HCT116 (cell line): ENCODE results near the gene AP1M1. TPM values are rescaled to one million over a fixed set of nuclear protein-coding genes. Genes with fewer than 3 reads are reported as not detected.

Experiments used
- ATAC-seq: fragments of 200-7000 bp; cut with Tn5 transposase; 2 replicates; pipeline ENCODE4 v1.9.1; 2020; ENCODE audit warnings: mild to moderate bottlenecking, moderate library complexity
- BruUV-seq: library from RNA; stranded (reverse); fragments of 400-500 nt; replicated peaks from 2 replicates; lab custom pipeline; 2021; lab: Mats Ljungman, UMichigan
- CTCF ChIA-PET: fragments of 300-600 bp; sonication (Branson Sonifier 250); formaldehyde crosslinking; loops from one replicate; lab custom pipeline; 2021; ENCODE audit warnings: antibody characterized with exemption; lab: Charles Lee
- POLR2A ChIA-PET: fragments of 300-600, 350-600 bp; sonication (Branson Sonifier 250); formaldehyde crosslinking; loops from one replicate; lab custom pipeline; 2021; ENCODE audit warnings: antibody characterized with exemption; lab: Charles Lee
- RAD21 ChIA-PET, 2 experiments: fragments of 300-600 bp; sonication (Branson Sonifier 250); formaldehyde crosslinking; loops; one replicate each; lab custom pipeline; 2023; ENCODE audit warnings: low total read pairs in 2 of 2; ENCODE audit not compliant: uncharacterized antibody in 2 of 2, unreplicated experiment in 2 of 2, low non-redundant PET in 1 of 2; lab: Charles Lee
- DNase-seq: peaks from one replicate; pipeline ENCODE4 v3.0.0-alpha.2; 2010; ENCODE audit warnings: low read depth, low spot score
- H2AFZ ChIP-seq: fragments of 200-600 bp; shearing (Covaris generic), sonication (generic); 2 replicates; pipeline ENCODE4 v1.6.1; 2017; ENCODE audit warnings: low read depth, mixed run types, mixed read lengths, antibody characterized with exemption, low read length; ENCODE audit not compliant: poor library complexity, severe bottlenecking
- H3K27ac ChIP-seq: 2 replicates; pipeline ENCODE4 v1.5.1; 2012; ENCODE audit warnings: low read depth, low read length
- H3K27me3 ChIP-seq: fragments of 200-600 bp; sonication (generic); 2 replicates; pipeline ENCODE4 v1.6.1; 2016; ENCODE audit warnings: mixed run types, low read length, mixed read lengths; ENCODE audit not compliant: insufficient read depth
- H3K36me3 ChIP-seq, 2 experiments: fragments of 200-500 bp in 1 of 2; fragments of 200-600 bp in 1 of 2; sonication (Bioruptor generic) in 1 of 2; sonication (generic) in 1 of 2; 2 replicates each; pipeline versions ENCODE4 v1.5.1 to v1.6.1; 2014 to 2016; ENCODE audit warnings: low read length in 2 of 2, inconsistent platforms in 1 of 2, mixed read lengths in 1 of 2, mixed run types in 1 of 2; ENCODE audit not compliant: insufficient read depth in 2 of 2, control insufficient read depth in 1 of 2
- H3K4me1 ChIP-seq, 2 experiments: fragments of 200-600 bp in 1 of 2; sonication (generic) in 1 of 2; 2 replicates each; pipeline versions ENCODE4 v1.5.1 to v1.6.1; 2012 to 2017; ENCODE audit warnings: low read length in 2 of 2, inconsistent platforms in 1 of 2, mild to moderate bottlenecking in 1 of 2, mixed read lengths in 1 of 2, mixed run types in 1 of 2, moderate library complexity in 1 of 2; ENCODE audit not compliant: insufficient read depth in 2 of 2, control insufficient read depth in 1 of 2
- H3K4me2 ChIP-seq: fragments of 200-600 bp; sonication (generic); 2 replicates; pipeline ENCODE4 v1.6.1; 2017; ENCODE audit warnings: mixed run types, low read length, mixed read lengths
- H3K4me3 ChIP-seq, 2 experiments: fragments of 200-600 bp in 1 of 2; sonication (generic) in 1 of 2; replicated peaks in 1 of 2; 2 replicates each; pipeline ENCODE4 v1.5.1; 2011 to 2016; ENCODE audit warnings: low read length in 2 of 2, control low read depth in 1 of 2, low read depth in 1 of 2, mild to moderate bottlenecking in 1 of 2, mixed read lengths in 1 of 2, mixed run types in 1 of 2
- H3K79me2 ChIP-seq: fragments of 200-600 bp; sonication (generic); 2 replicates; pipeline ENCODE4 v1.6.1; 2017; ENCODE audit warnings: mild to moderate bottlenecking, mixed run types, low read length, moderate library complexity, mixed read lengths; ENCODE audit not compliant: insufficient read depth
- H3K9ac ChIP-seq: fragments of 200-600 bp; sonication (generic); 2 replicates; pipeline ENCODE4 v1.6.1; 2016; ENCODE audit warnings: low read length, mixed read lengths
- H3K9me2 ChIP-seq: fragments of 200-600 bp; sonication (generic), shearing (Covaris generic); 2 replicates; pipeline ENCODE4 v1.6.1; 2017; ENCODE audit warnings: mixed run types, mild to moderate bottlenecking, moderate library complexity; ENCODE audit not compliant: insufficient read depth
- H3K9me3 ChIP-seq, 2 experiments: fragments of 200-500 bp in 1 of 2; fragments of 200-600 bp in 1 of 2; sonication (Bioruptor generic) in 1 of 2; sonication (generic) in 1 of 2; 2 replicates each; pipeline ENCODE4 v1.6.1; 2014 to 2017; ENCODE audit warnings: low read length in 2 of 2, mixed read lengths in 2 of 2, inconsistent platforms in 1 of 2, low read depth in 1 of 2, mild to moderate bottlenecking in 1 of 2, mixed run types in 1 of 2, moderate library complexity in 1 of 2; ENCODE audit not compliant: control insufficient read depth in 1 of 2, insufficient read depth in 1 of 2
- H4K20me1 ChIP-seq: fragments of 200-600 bp; sonication (generic), shearing (Covaris generic); 2 replicates; pipeline ENCODE4 v1.6.1; 2017; ENCODE audit warnings: mixed run types, mild to moderate bottlenecking, moderate library complexity; ENCODE audit not compliant: insufficient read depth
- EGR1 ChIP-seq: IDR thresholded peaks from 2 replicates; pipeline ENCODE4 v1.6.1; 2012; ENCODE audit warnings: low read depth
- ELF1 ChIP-seq: IDR thresholded peaks from 2 replicates; pipeline ENCODE4 v1.6.1; 2012; ENCODE audit warnings: low read depth, borderline replicate concordance
- FOSL1 ChIP-seq: IDR thresholded peaks from 2 replicates; pipeline ENCODE4 v1.6.1; 2012; ENCODE audit warnings: low read depth
- TCF7L2 ChIP-seq: IDR thresholded peaks from 2 replicates; pipeline ENCODE4 v1.7.0; 2011; ENCODE audit warnings: borderline replicate concordance, inconsistent platforms; ENCODE audit not compliant: insufficient read depth, insufficient read length; ENCODE audit errors: extremely low read depth
- ZBTB33 ChIP-seq: IDR thresholded peaks from 2 replicates; pipeline ENCODE4 v1.6.1; 2011; ENCODE audit warnings: mild to moderate bottlenecking, low read length, moderate library complexity; ENCODE audit not compliant: insufficient replicate concordance; ENCODE audit errors: extremely low read depth
- intact Hi-C: fragments of 100-400 bp; cut with micrococcal nuclease; formaldehyde crosslinking; loops from 2 replicates; pipeline ENCODE4 v1.10.0; 2022
- total RNA-seq: library from RNA; stranded (reverse); gene quantifications from one replicate; pipeline ENCODE4 v1.2.1, GENCODE V29; 2021; ENCODE audit not compliant: unreplicated experiment

AP1M1 gene
- total RNA-seq, 1 experiment from 2014 or later: 50.0 TPM

- no TSS peak for BruUV-seq
- ChIA-PET POLR2A (no interaction called here), CTCF (no interaction called here), RAD21 (no interaction called here)
- TF ChIP-seq EGR1 (no peak), TCF7L2 (no peak), ELF1 (no peak), ZBTB33 (no peak), FOSL1 (no peak)
- DNase-seq (no peak), ATAC-seq (no peak)
- Histone ChIP-seq H3K9me3 (peaks cover 14 to 25% of the 10 kb centered on the region in 2 experiments; a peak in 3 of 4 replicates), H3K27me3 (no peaks in the 10 kb centered on the region), H3K4me3 (no peak overlapping the region), H3K9me2 (no peaks in the 10 kb centered on the region), H3K9ac (no peak overlapping the region), H4K20me1 (no peaks in the 10 kb centered on the region), H3K4me1 (no peaks in the 10 kb centered on the region), H3K36me3 (peaks cover 0 to 19% of the 10 kb centered on the region in 2 experiments; a peak in 2 of 4 replicates), H2AFZ (no peak overlapping the region), H3K4me2 (no peak overlapping the region), H3K79me2 (no peaks in the 10 kb centered on the region), H3K27ac (no peak overlapping the region)
- intact Hi-C loops: no loop called here
Measured at GRCh38 chr19:16224293-16225045, 26.8 kb downstream of the AP1M1 start.
